ENCODE data around the gene MEGF6. TPM values are rescaled to one million over a fixed set of nuclear protein-coding genes. Genes with fewer than 3 reads are reported as not detected.

The MEGF6 gene
- polyA plus RNA-seq, 3 donors: 6.4 to 8.1 (median 7.0) TPM

GRCh38 chr1:3560251-3560871, 50.9 kb downstream of the MEGF6 start:
- no peak for DNase-seq (ENCODE audit: low read depth in 3 of 3, low spot score in 2 of 3)

DNA sequence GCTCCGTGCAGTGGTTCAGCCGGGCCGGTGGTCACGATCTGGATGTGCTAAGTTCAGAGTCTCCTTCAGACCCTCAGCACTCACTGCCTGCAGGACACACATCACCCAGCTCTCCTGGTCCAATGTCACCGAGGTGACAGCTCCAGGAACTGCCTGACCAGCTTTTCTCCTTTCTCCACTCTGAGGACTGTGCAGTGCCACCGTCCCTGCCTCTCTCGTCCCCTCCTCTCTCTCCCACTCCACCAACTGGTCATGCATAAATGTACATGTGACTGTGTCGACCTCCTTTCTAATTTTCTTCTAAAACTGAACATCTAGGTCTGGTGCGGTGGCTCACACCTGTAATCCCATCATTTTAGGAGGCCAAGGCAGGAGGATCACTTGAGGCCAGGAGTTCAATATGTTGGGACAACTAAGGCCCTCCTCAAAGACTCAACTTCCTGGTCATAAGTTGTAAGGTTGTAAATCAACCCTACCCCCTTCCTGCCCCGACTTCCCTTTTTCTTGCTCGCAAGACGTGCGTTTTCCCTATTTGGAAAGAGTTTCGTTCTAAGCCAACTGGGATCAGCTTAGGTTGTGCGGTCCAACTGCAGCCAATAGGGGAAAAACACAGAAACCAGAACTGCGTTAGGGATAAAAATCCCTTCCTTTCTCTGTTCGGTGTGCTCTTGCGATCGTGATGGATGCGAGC, 53.1 kb downstream of the MEGF6 start:
- DNase-seq (ENCODE audit: low read depth in 3 of 3, low spot score in 2 of 3): no peak

DNA sequence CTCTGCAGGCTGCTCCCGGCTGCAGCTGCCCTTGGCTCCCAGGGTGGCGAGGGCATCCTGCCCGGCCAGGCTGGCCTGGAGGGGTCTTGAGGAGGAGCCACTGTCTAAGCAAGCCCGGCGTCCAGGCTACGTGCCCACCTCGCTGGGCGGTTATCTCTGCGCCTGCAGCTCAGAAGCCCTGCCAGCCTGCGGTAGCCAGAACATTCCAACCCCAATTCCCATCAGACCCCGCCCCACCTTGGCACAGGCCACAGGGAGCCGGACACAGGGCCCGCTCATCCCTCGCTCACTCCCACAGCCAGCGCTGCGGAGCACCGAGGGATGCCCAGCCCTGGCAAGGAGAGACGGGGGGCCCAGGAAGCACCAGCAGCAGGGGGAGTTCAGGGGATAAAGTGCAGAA, 53.9 kb downstream of the MEGF6 start:
- no peak for DNase-seq (ENCODE audit: low read depth in 3 of 3, low spot score in 2 of 3)

- no peak for DNase-seq (ENCODE audit: low read depth in 3 of 3, low spot score in 2 of 3)
These were observed 55.0 kb downstream of the MEGF6 start for GRCh38 chr1:3556336-3556735.

DNA sequence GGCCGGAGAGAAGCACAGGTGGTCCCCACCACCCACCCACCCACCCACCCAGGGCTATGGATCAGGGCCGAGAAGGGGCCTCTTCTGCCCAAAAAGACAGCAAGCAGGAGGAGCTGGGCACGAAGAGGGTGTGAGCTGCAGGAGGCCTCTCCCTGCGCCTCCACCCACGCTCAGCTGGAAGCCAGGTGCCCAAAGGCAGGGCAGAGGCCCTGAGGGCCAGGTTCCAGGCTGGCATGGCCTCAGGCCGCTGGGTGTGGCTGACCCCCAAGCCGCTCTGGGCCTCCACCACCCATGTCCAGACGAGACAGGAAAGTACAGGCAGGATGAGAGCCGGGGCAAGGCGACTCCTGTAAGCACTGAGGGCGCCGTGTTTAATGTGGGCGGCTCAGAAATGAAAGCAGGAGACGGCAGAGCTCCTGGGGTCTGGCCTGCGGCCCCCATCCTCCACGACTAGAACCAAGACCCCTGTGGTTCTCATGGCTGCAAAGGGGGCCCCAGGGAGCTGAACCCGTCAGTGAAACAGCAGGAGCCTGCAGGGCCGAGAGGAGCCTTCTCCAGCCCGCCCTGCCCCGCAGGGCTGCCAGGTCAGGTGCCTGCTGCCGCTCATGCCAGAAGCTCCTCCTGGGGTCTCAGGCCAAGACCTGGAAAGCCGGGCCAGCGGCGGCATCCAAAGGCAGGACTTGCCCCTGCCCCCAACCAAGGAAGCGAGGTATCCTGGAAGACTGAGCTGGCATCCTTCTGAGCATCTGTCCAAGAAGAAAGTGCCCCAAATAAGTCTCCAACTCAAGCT, 56.0 kb downstream of the MEGF6 start:
- DNase-seq (ENCODE audit: low read depth in 3 of 3, low spot score in 2 of 3): no peak

DNA sequence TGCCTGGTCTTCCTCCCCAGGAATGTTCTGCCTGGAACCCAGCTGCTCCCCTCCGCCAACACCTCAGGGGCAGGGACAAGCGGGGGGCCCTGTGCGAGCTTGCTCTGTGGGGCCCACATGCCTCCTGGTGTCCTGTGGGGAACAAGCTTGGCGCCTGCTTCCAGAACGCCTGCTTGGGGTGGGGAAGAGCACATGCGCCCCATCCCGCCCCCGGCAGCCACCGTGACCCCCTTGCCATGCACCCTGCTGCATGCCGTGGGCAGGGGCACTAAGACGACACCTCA, 57.4 kb downstream of the MEGF6 start:
- DNase-seq (ENCODE audit: low read depth in 3 of 3, low spot score in 2 of 3): no peak

DNA sequence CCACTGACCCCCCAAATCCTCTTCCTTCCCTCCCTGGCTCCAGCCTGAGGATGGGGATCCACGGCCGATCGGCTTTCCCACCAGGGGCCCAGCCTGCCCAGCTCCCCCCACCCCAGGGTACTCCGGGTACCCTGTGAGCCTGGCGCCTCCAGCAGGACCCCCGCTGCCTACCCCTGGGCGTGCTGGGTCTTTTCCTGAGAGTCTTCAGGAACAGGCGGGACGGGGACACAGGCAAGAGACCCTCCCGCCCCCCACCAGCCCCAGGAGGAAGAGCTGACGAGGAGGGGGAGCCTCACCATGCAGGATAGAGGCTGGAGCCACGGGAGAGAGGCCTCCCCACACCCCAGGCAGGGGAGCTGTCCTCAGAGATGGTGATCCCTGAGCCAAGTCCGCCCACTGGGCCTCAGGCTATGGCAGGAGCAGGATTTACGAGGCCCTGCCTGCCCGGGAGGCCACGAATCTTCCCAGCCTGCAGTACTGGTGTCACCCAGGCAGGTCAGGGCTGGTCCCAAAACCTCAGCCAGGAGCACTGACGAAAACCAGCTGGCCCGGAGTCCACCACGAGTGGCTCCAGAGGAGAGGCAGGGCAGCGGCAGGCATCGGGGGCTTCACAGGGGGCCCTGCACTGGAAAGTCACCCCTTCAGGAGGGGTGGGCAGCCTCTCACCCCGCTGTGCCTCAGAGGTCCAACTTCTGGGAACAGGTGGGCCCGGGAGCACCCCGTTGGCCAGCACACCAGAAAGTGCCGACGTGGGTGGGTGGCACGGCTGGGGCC, 58.0 kb downstream of the MEGF6 start:
- DNase-seq (ENCODE audit: low read depth in 3 of 3, low spot score in 2 of 3): no peak

DNA sequence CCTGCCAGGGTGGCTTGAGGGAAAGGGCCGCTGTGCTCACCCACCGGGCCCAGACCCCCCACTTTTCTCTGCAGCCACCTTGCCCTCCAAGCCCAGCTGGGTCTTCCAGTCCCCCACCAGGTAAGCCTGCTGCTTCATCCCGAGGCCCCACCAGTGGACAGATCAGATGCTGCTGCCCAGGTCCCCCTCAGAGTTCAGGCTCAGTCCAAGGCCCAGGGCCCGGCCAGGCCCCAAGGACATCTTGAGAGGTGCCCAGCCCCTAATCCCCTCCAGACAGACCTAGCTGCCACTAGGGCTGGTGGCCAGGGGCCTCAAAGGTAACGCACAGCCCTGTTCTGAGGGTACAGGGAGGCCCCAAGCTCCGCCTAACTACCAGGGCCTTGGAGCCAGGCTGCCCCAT, 58.6 kb downstream of the MEGF6 start:
- no peak for DNase-seq (ENCODE audit: low read depth in 3 of 3, low spot score in 2 of 3)

DNA sequence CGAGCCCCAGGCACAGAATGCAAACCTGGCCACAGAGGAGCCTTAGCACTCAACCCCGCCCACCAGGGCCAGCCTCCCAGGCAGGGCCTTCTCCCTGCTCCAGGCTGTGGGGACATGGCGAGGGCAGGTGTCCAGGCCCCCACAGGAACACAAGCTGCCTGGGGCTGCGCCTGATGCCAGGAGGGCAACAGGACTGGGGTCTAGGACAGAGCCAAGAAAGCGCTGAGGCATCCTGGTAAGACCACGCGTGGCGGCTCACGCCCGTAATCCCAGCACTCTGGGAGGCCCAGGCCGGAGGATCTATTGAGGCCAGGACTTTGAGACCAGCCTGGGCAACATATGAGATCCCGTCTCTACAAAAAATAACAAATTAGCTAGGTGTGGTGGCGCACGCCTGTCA, 59.1 kb downstream of the MEGF6 start:
- DNase-seq (ENCODE audit: low read depth in 3 of 3, low spot score in 2 of 3): no peak

GRCh38 chr1:3551711-3552110, 59.6 kb downstream of the MEGF6 start:
- no peak for DNase-seq (ENCODE audit: low read depth in 3 of 3, low spot score in 2 of 3)

- DNase-seq (ENCODE audit: low read depth in 3 of 3, low spot score in 2 of 3): no peak
These were observed 60.0 kb downstream of the MEGF6 start for GRCh38 chr1:3551290-3551678.

DNA sequence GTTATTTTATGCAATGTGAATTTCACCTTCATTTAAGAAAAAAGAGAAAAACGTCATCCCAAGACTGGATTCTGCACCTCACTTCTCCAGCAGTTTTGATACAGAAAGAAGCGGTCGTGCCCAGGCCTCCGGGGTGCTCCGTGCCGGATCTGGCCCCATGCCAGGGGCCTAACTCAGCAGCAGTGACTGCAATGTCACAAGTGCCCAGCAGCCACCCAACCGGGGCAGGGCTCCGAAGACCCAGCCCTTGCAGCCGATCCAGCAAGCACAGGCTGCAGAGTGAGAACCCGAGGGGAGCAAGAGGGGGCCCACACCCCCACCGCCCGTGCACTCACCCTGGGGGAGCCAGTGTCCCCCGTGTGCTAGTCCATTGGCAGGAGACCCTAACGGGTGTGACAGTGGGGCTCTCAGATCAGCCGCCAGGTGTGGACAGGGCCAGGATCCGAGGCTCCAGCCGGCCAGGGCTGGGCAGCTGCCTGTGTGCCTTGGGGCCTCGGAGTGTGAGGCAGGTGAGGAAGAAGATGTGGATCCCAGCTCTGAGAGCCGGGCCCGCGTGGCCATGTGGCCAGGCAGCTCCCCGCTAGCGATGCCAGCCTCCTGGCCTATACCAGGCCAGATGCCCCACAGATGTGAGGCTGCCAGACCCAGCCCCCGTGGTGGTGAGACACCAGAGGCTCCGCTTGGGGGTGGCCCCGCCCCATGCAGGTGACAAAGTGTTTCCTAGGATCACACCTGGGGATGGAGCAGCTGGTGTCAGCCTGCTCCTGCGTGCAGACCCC, 60.6 kb downstream of the MEGF6 start:
- DNase-seq (ENCODE audit: low read depth in 3 of 3, low spot score in 2 of 3): no peak

DNA sequence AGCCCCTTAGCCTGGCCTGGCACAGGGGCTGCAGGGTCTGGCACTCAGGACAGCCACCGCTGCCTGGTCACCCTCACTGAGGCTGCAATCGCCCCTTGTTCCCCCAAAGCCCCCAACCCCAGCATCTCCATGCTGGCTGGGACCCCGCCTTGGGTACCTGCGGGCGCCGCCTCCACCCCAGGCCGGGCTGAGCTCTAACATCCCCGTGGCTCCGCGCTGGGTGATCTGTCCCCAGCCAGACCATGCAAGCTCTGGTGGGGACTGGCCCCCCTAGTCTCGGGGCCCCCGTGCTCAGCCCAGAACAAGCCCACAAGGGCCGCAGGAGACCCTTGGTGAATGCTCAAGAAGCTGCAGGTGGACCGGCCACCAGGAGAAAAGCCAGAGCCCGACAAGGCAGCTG, 62.4 kb downstream of the MEGF6 start:
- no peak for DNase-seq (ENCODE audit: low read depth in 3 of 3, low spot score in 2 of 3)

- DNase-seq (ENCODE audit: low read depth in 3 of 3, low spot score in 2 of 3): no peak
These were observed 63.0 kb downstream of the MEGF6 start for GRCh38 chr1:3548156-3548893.

GRCh38 chr1:3547055-3548005, 64.0 kb downstream of the MEGF6 start:
- DNase-seq (ENCODE audit: low read depth in 3 of 3, low spot score in 2 of 3): no peak

- DNase-seq (ENCODE audit: low read depth in 3 of 3, low spot score in 2 of 3): no peak
These were observed 65.3 kb downstream of the MEGF6 start for GRCh38 chr1:3546048-3546384.

GRCh38 chr1:3545363-3546047, 65.8 kb downstream of the MEGF6 start:
- DNase-seq (ENCODE audit: low read depth in 3 of 3, low spot score in 2 of 3): no peak
